Choroid plexus epithelial cell (primary cell): ENCODE results near the gene AKR1B15.
"Not testable (repeated sequence)": the region's sequence is repeated elsewhere in the genome, so short reads cannot be mapped to it uniquely, and the experiment has no call there.

Source experiments
- DNase-seq: peaks from one replicate; pipeline ENCODE4 v3.0.0-alpha.2; 2010; ENCODE audit warnings: low read depth
- H3K4me3 ChIP-seq: 2 replicates; pipeline ENCODE4 v1.5.1; 2011; ENCODE audit warnings: low read depth, mild to moderate bottlenecking, control low read depth, low read length, moderate library complexity
- TF ChIP-seq, protein P1 (sequence below): conservative IDR thresholded peaks from 2 replicates; pipeline ENCODE4 v1.5.1; 2011; ENCODE audit warnings: low read depth, mild to moderate bottlenecking, control low read depth, inconsistent platforms, low read length, moderate library complexity

Gene AKR1B15

DNA sequence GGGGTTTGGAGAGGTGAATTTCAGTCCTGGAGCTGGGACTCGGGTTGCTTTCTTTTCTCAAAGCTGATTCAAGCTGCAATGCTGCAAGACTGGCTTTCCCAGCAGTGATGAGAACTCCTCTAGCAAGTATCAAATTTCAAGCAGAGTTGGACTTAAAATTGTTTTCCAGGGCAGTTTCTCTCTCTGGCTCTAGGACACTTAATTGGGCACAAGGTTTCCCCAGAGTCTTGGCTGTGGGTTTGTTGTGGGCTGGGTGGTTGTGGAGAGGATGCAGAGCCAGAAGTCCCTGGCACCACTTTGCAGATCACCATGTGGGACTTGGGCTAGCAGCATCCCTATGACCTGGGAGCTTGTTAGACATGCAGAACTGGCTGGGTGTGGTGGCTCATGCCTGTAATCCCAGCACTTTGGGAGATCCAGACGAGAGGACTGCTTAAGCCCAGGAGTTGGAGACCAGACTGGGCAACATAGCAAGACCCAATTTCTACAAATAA, 16.8 kb downstream of the AKR1B15 start:
- TF ChIP-seq, protein P1, sequence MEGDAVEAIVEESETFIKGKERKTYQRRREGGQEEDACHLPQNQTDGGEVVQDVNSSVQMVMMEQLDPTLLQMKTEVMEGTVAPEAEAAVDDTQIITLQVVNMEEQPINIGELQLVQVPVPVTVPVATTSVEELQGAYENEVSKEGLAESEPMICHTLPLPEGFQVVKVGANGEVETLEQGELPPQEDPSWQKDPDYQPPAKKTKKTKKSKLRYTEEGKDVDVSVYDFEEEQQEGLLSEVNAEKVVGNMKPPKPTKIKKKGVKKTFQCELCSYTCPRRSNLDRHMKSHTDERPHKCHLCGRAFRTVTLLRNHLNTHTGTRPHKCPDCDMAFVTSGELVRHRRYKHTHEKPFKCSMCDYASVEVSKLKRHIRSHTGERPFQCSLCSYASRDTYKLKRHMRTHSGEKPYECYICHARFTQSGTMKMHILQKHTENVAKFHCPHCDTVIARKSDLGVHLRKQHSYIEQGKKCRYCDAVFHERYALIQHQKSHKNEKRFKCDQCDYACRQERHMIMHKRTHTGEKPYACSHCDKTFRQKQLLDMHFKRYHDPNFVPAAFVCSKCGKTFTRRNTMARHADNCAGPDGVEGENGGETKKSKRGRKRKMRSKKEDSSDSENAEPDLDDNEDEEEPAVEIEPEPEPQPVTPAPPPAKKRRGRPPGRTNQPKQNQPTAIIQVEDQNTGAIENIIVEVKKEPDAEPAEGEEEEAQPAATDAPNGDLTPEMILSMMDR, result no peak
- no peak overlapping the region for H3K4me3 ChIP-seq
- DNase-seq, result peak; percentile 60

DNA sequence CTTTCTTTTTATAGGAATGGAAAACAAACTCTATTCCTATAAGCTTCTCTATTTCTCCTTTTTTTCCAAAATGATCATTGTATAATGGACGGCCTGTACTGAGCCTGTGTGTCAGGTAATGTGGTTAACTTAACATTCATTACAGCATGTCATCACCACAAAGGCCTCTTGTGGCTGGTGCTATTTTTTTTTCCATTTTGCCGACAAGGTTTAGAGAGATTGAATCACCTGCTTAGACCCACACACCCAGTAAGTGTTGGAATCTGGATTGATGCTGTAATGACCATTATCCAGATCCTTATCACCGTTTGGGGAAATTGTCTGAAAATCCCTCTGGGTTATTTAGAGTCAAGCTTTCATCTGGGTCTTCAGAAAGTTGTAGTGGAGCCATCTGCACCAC, 18.5 kb downstream of the AKR1B15 start:
- DNase-seq, result no peak
- TF ChIP-seq, protein P1, result no peak
- no peak overlapping the region for H3K4me3 ChIP-seq

DNA sequence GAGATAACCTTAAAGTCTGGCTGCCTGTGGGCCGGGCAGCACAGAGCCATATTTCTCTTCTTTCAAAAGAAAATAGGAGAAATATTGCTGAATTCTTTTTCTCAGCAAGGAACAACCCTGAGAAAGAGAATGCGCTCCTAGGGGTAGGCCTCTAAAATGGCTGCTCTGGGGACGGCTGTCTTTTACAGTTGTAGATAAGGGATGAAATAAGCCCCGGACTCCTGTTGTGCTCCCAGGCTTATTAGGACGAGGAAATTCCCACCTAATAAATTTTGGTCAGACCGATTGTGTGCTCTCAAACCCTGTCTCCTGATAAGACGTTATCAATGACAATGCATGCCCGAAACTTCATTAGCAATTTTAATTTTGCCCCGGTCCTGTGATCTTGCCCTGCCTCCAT, 21.1 kb downstream of the AKR1B15 start:
- not testable (repeated sequence) for DNase-seq, H3K4me3 ChIP-seq

DNA sequence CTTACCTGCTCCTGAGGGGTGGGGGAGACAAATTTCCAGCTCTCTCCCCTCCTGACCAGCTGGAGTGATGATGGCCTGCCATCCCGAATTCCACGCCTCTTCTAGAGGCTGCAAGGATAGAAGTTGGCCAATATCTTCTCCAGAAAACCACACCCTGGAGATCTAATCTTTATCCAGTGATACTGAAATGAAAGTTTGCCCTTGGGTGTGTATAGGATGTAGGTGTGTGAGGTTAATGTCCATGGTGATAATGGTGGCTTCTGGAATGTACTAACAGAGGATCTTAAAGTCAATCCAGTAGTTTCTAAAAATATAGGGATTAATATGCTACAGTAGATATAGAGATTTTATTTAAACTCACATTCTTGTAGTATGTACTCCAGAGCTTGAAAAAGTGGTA, 22.2 kb downstream of the AKR1B15 start:
- no peak for DNase-seq
- no peak overlapping the region for H3K4me3 ChIP-seq
- TF ChIP-seq, protein P1, result no peak

DNA sequence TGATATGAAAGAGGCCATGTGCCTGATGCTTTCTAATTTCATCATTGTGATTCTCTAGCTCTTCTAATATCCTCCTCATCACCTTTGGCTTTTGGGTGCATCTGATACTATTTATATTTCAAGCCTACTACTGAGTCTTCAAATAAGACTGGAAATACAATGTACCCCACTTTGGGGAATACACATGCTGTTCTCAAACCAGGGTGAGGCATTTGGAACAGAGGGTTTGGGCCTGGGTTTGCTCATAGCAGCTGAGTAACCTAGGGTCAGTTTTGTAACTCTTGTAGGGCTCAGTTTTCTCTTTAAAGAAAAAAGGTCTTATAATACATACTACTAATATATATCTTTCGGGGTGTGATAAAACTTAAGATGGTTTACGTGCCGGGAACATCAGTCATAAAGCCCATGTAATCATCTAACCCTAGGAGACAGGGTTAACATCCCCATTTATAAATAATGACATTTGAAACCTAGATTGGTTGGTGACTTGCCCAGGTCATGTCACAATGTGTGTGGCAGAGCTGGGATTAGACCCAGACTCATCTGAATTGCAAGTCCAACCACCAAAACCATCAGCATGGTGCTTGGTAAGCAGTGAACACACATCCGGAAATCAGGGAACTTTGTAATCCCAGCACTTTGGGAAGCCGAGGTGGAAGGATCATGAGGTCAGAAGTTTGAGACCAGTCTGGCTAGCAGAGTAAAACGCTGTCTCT, 23.0 kb downstream of the AKR1B15 start:
- TF ChIP-seq, protein P1, result no peak
- no peak overlapping the region for H3K4me3 ChIP-seq
- DNase-seq, result no peak

DNA sequence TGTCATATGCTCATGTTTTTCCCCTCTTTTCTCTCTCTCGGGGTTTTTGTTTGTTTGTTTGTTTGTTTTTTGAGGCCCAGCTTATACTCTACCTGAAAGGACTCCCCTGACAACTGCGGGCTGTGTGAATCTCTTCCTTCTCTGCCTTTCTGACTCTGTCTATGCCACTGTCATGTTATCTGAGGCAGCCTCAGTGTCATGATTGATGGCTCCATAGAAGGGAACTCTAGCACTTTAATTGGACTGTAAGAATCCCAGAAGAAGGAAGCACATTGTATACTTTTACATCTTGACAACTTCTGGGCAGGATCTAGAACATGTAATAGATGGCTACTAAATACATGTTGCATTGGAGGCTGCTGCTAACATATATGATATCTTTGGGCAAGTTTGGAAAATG, 25.4 kb downstream of the AKR1B15 start:
- DNase-seq, result no peak
- TF ChIP-seq, protein P1, result no peak
- no peak overlapping the region for H3K4me3 ChIP-seq

DNA sequence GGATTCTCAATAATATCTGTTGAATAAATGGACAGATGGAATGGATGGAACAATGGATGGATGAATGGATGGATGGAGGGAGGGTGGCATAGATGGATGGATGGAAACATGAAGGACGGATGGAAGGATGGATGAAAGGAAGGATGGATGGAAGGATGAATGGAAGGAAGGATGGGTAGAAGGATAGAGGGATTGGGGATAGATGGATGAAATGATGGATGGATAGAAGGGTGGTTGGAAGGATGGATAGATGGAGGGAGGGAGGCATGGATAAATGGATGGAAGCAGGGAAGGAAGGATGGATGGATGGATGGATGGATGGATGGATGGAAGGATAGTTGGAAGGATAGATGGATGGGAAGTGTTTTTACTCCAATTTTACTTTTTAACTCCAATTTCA, 35.4 kb downstream of the AKR1B15 start:
- TF ChIP-seq, protein P1, result no peak
- no peak for DNase-seq
- no peak overlapping the region for H3K4me3 ChIP-seq
